GM12875 (cell line): ENCODE data around the gene POLR1H.

Source experiments
- H3K4me3 ChIP-seq: one replicate; pipeline ENCODE4 v1.5.1; 2011; ENCODE audit warnings: low read depth, low read length, control low read depth
- CTCF ChIP-seq: IDR thresholded peaks from 2 replicates; pipeline ENCODE4 v1.5.1; 2011; ENCODE audit warnings: low read depth, mild to moderate bottlenecking, control low read depth, inconsistent platforms, low read length, moderate library complexity, borderline replicate concordance; ENCODE audit not compliant: insufficient read depth

The POLR1H gene

GRCh38 chr6:30075790-30076732 is 15.0 kb downstream of the POLR1H start:
- no peak overlapping the region for H3K4me3 ChIP-seq
- TF ChIP-seq CTCF = peak; percentile 50; the same call in 1 of the 2 replicates

GRCh38 chr6:30077218-30077617 is 16.2 kb downstream of the POLR1H start:
- no peak for TF ChIP-seq CTCF
- H3K4me3 ChIP-seq = no peak overlapping the region

GRCh38 chr6:30087876-30088275 is 26.8 kb downstream of the POLR1H start:
- TF ChIP-seq CTCF = no peak
- no peak overlapping the region for H3K4me3 ChIP-seq

GRCh38 chr6:30091577-30092381 is 30.7 kb downstream of the POLR1H start:
- no peak for TF ChIP-seq CTCF
- no peak overlapping the region for H3K4me3 ChIP-seq

- H3K4me3 ChIP-seq = no peak overlapping the region
- TF ChIP-seq CTCF = no peak
Observed at GRCh38 chr6:30092852-30093543, 31.9 kb downstream of the POLR1H start.

DNA sequence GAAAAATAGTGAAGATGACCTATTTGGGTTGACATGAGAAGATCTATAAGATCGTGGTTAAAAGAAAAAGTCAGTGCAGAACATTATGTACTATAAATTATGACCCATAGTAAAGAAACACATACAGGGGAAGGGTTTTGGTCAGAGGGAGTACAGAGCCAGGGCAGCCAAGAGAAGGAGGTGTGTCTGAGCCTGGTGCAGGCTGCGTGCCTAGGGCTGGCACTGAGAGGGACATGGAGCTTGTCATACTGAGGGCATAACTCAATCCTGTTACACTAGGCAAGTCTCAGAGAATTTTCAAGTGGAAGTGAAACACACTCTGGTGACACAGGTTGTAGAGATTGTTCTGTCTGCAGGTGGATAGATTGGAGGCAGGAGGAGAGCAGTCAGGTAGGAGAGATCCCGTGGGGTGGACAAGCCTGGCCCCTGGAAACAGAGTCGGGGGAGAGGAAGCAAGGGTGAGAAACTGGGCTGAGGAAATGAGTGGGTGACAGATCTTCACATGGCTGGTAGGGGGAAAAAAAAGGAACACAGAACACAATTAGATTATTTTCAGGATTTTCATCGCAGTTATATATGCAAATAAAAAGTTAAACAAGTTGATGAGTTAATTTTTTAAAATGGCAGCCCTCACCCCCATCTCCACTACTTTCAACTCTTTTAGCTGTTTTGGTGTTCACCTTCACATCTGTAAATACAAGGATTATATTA is 33.0 kb downstream of the POLR1H start:
- TF ChIP-seq CTCF = no peak
- no peak overlapping the region for H3K4me3 ChIP-seq
